Fibroblast of peridontal ligament (primary cell): Measurements from ENCODE around the gene CAMKMT.

Experiments
- DNase-seq: peaks from one replicate; pipeline ENCODE4 v3.0.0-alpha.2; 2010; ENCODE audit errors: extremely low read depth

CAMKMT gene

DNA sequence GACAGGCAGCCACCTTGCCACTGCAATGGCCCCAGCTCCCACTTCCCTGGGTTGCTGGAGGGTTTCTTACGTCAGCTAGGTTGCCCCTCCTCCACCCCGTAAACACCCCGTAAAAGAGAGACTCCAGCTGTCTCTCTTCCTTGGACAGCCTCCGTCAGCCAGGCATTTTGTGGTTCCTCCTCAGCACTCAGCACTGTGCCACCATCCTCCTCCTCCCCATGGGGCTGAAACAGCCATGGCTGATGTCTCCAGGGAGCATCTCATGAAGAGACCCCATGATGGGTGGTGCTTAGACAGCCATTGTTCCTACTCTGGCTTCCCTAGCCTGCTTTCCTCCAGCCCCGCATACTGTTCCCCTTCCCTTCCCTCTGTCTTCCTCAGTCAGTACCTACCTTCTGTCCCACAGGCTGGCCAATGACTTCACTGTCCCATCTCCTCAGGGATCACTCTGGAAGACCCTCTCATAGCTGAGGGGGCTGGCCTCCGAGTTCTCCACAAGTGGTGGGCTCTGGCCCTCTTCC lies 436.5 kb downstream of the CAMKMT start:
- DNase-seq, result no peak

DNA sequence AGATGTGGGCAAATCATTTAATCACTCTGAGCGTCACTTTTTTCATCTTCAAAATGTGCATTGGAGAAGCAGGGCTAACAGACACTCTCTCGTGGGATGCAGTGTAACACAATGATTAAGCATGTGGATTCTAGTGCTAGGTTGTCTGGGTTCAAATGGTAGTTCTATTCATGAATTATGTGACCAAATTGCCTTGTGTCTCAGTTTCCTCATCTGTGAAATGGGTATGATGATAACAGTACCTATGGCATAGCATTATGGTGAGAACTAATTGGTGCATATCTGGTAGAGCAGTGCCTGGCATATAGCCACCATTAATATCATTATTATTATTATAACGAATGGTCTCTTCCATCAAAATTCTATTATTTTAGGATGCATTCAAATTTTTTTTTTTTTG lies 437.4 kb downstream of the CAMKMT start:
- no peak for DNase-seq

DNA sequence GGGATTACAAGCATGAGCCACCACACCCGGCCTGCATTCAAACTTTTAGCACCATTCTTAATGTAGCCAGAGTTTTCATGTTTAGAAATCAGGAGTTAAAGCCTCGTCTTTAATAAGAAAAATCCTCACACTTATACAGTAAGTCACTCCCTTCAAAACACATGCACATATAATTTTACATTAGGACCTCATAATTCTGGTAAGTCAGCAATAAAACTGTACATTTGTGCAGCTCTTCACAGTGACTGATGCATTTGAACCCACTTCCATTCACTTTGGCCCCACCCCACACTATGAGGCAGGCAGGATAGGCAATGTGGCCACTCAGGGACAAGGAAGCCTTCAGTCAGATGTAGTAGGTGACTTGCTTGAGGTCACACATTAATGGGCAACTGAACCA lies 438.0 kb downstream of the CAMKMT start:
- DNase-seq, result no peak

DNA sequence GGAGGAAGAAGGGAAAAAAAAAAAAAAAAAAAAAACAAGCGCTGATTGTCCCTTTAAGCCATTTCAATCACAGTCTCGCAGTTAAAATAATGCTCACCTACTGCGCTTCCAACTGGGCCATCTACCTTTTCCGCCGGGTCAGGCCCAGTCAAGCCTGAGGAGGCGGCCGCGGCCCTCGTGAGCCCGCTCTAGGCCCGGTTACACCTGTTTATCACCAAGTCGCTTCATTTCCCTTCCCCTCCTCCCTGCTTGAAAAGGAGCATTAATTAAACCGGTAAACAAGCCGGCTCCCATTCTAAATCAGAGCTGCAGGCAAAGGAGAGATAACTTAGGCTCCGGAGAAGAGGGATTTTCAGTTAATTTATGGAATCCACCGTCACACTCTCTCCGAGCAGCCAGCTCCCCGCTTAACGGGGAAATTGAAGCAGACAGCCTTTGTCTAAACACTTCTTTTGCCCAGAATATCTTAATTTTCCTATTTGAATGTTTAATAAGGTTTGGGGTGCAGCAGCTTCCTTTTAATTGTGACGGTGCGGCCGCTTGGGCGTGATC lies 439.6 kb downstream of the CAMKMT start:
- DNase-seq, result no peak

DNA sequence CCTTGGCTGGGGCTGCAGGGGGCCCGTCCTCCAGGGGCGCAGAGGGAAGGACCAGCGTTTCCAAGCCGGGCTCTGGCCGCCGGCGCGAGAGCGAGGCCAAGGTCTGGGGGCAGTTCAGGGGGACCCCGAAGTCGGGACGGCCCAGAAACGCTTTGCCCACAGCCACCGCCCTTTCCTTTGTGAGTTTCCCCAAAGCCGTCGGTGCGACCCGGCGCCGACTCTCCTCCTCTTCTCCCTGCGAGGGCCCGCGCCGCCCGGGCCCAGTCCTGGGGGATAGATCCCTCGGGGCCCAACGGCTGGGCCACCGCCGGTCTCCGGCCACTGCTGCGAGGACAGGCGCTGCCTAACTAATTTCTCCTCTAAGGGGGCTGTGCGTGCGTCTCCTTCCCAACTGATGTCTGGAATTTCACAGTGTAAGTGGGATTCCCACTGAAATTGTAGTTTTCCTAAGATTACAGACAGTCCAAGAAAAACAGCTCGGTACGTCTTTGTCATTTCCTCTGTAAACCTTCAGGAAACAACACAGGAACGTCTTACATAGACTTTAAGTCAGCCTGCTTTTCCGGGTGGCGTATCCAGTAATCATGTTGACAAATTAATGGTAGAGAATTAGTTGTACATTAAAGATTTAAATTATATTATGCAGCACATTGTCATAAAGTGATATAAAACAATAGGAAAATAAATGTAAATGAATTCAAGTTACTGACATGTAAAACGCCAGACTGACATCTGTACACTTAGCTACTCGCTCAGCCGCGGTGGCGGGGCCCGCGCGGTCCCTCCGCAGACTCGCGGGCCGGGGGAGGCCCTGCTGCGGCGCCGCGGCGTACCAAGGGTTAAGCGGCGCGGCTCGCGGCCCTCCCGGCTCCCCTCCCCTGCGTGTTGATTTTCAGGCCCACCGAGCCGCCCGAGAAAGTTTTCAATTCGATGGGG lies 440.4 kb downstream of the CAMKMT start:
- peak; percentile 7 for DNase-seq

DNA sequence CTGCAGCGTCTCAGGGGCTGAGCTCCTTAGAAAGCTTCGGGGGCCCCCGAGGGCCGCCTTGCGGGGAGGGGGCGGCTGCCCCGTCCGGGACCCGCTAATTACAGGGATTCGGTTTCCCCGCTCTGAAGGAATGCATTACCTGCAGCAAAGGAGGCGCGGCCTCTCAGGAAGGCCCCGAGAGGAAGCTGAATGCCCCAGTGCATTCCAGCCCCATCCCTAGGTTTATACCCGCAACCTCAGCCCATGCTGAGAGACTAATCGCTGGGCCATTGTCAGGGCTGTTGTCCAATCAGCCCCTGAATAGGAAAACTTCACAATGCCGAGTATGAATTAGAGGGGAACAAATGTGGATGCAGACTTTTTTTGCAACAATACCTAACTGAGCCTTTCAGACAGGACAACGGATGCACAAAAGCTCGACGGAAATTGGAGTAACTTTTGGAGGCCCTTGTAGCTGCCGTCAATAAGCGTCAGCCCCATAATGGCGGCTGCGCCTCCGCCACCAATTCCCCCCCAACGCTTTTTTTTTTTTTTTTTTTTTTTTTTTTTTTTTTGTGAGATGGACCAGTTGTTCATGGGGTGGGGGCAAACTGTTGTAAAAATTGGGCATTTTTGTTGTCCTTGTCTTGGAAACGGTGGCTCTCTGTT lies 441.2 kb downstream of the CAMKMT start:
- DNase-seq, result no peak

DNA sequence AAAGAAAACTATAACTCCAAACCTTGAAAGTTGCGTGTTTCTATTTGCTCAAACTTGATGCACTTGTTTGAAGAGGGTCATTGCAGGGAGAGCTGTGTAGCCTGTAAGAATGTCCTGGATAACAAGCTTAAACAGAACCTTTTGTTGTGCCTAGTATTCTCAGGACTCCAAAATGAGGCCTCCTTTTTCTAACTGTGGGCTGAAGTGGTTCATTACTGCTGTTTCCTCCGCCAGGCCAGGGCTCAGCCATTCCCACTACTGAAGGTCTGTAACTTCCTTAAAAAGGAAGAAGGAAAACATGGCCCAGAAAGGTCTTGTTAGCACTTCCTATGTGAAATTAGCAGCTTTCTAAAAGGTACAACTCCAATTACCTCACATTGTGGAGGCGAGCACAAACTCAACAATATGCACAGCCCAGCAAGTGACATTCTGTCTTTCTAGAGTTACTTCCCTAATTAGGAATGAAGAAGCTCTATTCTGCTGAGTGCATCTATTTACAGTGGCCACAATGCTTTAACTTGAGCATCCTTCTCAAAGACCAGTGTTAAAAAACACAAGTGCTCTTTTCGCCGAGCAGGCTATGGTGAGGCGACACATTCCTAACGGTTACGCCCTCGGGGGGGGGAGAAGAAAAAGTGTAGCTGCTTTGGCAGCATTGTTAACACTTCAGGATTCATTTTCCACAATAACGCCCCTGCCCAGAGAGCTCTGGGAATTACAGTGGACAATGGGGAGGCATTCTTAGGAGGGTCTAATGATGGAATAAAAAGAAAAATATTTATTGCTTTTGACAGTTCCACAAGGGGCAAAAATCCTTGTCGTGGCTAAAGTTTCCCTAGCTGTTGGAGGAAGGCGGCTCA lies 442.9 kb downstream of the CAMKMT start:
- DNase-seq, result no peak

DNA sequence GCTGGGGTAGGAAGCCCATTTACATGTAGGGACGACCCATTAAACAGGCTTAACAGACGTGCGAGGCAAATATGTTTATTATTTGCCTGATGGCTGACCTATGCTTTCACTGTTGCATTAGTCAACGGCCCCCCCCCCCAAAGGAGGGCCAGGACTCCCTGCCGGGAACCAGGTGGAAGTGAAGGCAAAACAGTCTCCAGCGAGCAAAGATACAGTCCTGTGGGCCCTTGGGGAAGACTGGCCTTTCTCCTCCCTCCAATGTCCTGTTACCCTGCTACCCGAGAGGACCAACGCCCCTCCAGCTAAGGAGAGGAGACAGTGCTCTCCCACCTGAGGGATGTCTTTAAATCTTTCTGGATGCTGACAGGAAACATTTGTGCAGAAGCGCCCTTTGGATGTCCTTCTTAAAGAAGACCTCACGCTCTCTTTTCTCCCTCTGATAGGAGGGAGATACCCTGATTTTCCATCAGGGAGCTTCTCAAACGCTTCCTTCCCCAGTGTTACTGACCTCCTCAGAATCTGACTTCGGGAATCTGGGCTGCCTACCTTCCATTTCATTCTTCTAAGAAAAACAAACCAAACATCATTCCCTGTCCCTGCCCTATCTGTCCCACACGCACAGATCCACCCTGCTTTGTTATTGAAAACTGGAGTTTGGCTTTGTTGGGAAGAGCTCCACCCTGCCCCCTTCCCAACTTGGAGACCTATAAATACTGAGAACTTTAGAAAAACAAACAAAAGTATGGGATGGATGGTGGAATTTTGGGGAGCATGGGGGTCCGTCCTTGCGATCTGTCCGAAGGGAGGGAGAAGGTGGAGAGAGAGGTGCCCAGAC lies 443.9 kb downstream of the CAMKMT start:
- DNase-seq, result no peak

DNA sequence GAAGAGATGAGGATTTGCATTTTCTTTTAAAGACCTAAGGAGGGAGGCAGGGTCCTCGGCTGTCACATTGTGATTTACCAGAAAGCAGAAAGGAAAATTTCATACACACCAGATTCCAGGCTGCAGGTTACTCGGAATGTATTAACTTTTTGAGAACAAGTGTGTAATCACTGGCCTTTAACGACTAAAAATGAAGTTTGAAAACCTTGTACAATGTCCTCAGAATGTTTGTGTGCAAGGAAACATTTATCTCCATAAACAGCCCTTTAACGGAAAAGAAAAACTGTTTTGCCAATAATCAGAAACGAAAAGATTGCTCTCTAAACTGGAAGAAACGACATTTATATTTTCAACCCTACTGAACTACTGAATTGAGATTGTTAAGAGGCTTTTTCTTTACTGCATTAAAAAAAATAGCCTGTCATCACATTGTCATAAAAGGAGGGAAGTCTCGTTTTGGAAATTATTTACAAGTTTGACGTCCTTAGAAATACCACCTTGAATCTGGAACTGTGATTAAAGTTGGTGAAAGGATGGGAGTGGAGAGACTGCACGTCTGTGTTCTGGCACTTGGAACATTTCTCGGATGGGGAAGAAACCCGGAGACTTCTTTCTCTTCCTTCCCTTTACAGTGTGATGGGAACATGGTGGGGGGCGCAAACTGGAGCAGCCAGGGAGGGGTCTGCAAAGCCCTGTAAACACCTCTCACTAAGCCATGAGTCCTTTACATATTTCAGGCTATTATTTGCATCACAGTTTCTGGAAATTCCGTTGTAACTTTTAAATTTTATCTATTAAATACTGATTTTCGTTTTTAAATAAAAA lies 445.7 kb downstream of the CAMKMT start:
- no peak for DNase-seq

DNA sequence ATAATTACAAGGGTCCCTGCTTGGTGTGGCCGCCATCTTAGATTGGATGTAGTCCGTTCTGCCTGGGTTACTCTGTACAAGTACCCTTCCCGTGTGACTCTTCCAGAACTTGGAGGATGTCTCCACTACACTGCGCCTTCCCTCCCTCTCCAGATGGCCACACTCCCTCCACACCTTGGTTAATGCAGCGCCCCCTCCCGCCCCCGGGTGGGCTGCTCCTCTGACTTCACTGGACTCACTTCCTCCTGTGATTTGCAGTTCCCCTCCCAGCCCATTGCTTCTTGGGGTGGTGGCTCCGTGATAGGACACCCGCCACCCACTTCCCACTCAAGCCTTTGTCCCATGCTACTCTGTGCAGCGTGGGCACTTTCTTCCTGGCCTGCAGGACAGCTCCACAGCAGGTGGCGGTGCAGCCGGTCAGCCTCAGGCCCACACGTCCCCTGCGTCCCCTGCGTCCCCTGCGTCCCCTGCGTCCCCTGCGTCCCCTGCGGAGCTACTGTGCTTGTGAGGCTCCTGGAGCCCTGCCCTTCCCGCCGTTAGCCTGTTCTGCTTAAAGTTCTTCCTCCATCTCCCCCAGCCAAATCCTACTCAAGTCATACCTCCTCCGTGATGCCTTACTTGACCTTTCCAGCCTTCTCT lies 449.3 kb downstream of the CAMKMT start:
- DNase-seq, result no peak

DNA sequence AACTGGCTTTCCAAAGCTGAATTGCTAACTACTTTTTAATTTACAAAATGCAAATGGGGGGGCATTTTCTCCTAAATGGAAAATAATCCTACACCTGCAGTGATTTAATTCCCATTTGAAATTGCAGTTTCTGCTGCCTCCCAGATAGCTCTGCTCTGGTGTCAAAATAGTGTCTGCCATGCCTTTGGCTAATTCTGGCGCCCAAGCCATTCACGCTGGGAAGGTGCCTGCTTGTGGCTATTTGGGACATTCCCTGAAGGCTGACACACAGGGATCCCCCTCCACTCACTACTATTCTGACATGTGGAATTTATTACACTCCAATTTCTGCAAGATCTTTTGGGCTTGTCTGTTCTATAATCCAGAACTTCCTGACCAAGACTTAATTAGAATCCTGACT lies 451.4 kb downstream of the CAMKMT start:
- DNase-seq, result no peak

DNA sequence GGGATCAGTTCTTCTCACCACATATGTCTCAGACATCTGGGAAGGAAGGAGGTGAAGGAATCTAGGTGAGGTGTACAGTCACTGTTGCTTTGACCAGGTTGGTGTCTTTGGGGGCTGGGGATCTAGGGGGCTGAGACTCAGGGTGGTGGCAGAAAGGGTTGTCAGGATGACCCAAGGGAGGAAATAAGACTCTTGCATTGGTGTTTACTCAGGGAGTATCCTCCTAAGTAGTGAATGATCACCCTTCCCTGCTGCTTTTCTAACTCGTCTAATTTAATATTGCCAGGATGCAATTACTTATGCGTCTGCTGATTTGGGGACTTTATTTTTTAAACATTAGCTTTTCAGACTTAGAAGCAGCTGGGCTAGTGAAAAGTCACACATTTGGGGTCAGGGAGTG lies 451.9 kb downstream of the CAMKMT start:
- no peak for DNase-seq

DNA sequence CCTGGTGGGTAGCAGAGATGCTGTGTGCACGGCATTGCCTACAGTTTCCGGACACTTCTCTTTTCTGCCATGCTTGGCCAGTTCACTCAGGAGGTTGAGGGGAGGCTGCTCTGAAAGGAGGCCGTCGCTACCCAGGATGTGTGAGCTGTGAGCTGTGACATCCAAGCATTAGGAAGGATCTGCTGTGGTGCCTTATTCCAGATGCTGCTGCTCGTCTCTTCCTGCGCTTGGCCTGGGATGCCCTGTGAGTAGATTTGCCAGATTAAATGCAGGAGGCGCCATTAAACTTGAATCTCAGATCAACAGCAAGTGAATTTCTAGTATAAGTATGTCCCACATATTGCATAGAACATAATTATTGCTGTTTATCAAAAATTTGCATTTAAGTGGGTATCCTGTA lies 455.5 kb downstream of the CAMKMT start:
- DNase-seq, result no peak

DNA sequence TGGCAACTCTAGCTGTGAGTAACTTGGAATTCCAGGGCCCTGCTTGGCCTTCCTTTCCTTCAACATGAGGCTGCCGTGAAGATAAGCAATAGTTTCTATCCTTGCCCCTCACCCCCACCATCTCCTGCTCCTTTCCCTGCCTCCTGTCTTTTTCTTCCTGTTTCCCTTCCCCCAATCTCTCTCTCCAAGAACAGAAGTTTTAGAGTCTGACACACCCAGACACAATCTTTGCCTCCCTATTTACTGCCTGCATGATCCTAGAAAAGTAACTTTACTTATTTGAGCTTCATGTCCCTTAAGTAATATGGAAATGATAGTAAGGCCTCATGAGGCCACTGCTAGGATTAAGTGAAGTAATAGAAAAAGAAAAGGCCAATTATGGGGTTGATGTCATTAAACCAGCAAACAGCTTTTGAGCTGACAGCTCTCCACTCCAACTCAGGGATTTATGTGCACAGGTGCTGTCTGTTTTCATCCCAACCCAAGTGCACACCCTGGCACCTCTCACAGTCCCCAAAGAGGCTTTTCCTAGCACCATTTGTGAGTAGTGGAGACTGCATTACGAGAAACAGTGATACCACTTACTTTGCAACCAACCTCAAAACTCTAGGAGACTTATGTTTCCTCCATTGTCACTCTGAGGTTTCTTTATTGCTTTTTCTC lies 456.1 kb downstream of the CAMKMT start:
- no peak for DNase-seq

DNA sequence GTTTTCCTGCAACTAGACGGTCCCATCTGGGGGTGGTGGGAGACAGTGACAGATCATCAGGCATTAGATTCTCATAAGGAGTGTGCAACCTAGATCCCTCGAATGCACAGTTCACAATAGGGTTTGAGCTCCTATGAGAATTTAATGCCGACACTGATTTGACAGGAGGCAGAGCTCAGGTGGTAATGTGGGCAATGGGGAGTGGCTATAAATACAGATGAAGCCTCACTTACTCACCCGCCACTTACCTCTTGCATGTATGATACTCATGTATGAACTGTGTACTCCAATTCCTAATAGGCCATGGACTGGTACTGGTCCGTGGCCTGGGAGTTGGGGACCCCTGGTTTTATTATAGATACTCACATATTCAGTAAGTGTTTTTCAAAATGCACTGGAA lies 457.3 kb downstream of the CAMKMT start:
- no peak for DNase-seq

DNA sequence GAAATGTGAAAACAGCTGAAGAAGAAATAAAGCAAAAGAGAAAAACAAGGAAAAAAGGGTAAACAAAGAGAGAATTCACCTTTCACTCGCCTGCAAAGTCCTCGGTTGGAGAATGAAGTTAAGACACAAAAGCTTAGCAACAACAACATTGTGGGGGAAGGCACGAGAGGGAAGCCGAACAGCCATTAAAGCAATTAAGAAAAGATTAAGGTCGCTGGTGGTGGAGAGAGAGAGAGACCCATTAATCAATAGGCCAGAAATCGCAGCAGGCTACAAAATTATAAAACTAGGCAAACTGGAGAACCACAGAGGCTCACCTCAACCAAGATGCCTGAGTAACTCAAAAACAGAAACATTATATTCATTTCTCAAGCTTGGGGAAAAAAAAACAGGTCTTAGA lies 459.8 kb downstream of the CAMKMT start:
- no peak for DNase-seq

DNA sequence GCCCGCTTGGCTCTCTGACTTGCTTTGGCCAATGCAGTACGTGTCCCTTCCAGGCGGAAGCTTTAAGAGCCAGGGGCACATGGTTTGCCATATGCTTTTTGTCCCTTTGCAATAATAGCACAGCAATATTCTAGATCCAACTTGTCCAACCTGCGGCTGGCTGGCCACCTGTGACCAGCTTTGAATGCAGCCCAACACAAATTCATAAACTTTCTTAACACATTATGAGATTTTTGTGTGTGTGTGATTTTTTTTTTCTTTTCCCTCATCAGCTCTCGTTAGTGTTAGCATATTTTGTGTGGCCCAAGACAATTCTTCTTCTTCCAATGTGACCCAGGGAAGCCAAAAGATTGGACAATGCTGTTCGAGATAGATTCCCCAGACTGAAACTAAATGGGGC lies 460.4 kb downstream of the CAMKMT start:
- no peak for DNase-seq
